NB4 (cell line): Measurements from ENCODE around the gene MUC16.

Source experiments
- CTCF ChIP-seq: IDR thresholded peaks from one replicate; pipeline ENCODE4 v1.5.1; 2012; ENCODE audit warnings: low read depth, low read length
- MAX ChIP-seq: IDR thresholded peaks from 2 replicates; pipeline ENCODE4 v1.6.1; 2011; ENCODE audit warnings: low read depth, low read length
- POLR2A ChIP-seq: IDR thresholded peaks from 2 replicates; pipeline ENCODE4 v1.6.1; 2011; ENCODE audit warnings: mild to moderate bottlenecking; ENCODE audit not compliant: insufficient read length; ENCODE audit errors: extremely low read depth

- TF ChIP-seq CTCF (no peak), POLR2A (no peak), MAX (no peak)
These were observed 44.0 kb upstream of the MUC16 start for GRCh38 chr19:9054207-9054606.
